Astrocyte (in vitro differentiated cells and primary cell): ENCODE measurements around the gene FHL3. TPM values are rescaled to one million over a fixed set of nuclear protein-coding genes. Genes with fewer than 3 reads are reported as not detected.
"Not testable (repeated sequence)": the region's sequence is repeated elsewhere in the genome, so short reads cannot be mapped to it uniquely, and the experiment has no call there.

Experiments used
- DNase-seq: peaks from one replicate; pipeline ENCODE4 v3.0.0-alpha.2; 2010; ENCODE audit warnings: low read depth
- FAIRE-seq: peaks from 2 replicates; lab custom pipeline; 2011; peaks lifted over from hg19 to GRCh38; lab: Jason Lieb, UNC
- H2AFZ ChIP-seq: 2 replicates; pipeline ENCODE4 v1.6.0; 2012; ENCODE audit warnings: low read depth, low read length, inconsistent platforms
- H3K27ac ChIP-seq: 2 replicates; pipeline ENCODE4 v1.5.1; 2011; ENCODE audit warnings: low read depth, low read length, inconsistent platforms
- H3K27me3 ChIP-seq: 2 replicates; pipeline ENCODE4 v1.6.0; 2011; ENCODE audit warnings: low read length, inconsistent platforms; ENCODE audit not compliant: insufficient read depth
- H3K36me3 ChIP-seq: 2 replicates; pipeline ENCODE4 v1.5.1; 2011; ENCODE audit warnings: low read length, inconsistent platforms; ENCODE audit not compliant: insufficient read depth
- H3K4me1 ChIP-seq: 2 replicates; pipeline ENCODE4 v1.5.1; 2011; ENCODE audit warnings: low read length, inconsistent platforms; ENCODE audit not compliant: insufficient read depth
- H3K4me2 ChIP-seq: 2 replicates; pipeline ENCODE4 v1.6.0; 2012; ENCODE audit warnings: low read length, inconsistent platforms
- H3K4me3 ChIP-seq: 2 replicates; pipeline ENCODE4 v1.5.1; 2011; ENCODE audit warnings: low read depth, mild to moderate bottlenecking, low read length, inconsistent platforms; ENCODE audit not compliant: insufficient read depth
- H3K79me2 ChIP-seq: 2 replicates; pipeline ENCODE4 v1.6.0; 2012; ENCODE audit warnings: mild to moderate bottlenecking, low read length, inconsistent platforms; ENCODE audit not compliant: insufficient read depth
- H3K9ac ChIP-seq: 2 replicates; pipeline ENCODE4 v1.6.0; 2012; ENCODE audit warnings: mild to moderate bottlenecking, low read length, inconsistent platforms
- H3K9me3 ChIP-seq: 2 replicates; pipeline ENCODE4 v1.5.1; 2012; ENCODE audit warnings: low read depth, mild to moderate bottlenecking, low read length, inconsistent platforms; ENCODE audit not compliant: insufficient read depth
- H4K20me1 ChIP-seq: 2 replicates; pipeline ENCODE4 v1.6.0; 2012; ENCODE audit warnings: low read length, inconsistent platforms; ENCODE audit not compliant: insufficient read depth
- H3K27ac Mint-ChIP-seq: one replicate; pipeline ENCODE4 v1.8.0; 2021; ENCODE audit warnings: mild to moderate bottlenecking, mixed read lengths; ENCODE audit not compliant: unreplicated experiment
- H3K27me3 Mint-ChIP-seq: one replicate; pipeline ENCODE4 v1.8.0; 2021; ENCODE audit warnings: low read depth, mixed read lengths; ENCODE audit not compliant: unreplicated experiment
- H3K36me3 Mint-ChIP-seq: one replicate; pipeline ENCODE4 v1.8.0; 2021; ENCODE audit warnings: low read depth, mixed read lengths; ENCODE audit not compliant: unreplicated experiment
- H3K4me1 Mint-ChIP-seq: one replicate; pipeline ENCODE4 v1.8.0; 2021; ENCODE audit warnings: low read depth, mixed read lengths; ENCODE audit not compliant: unreplicated experiment
- H3K4me3 Mint-ChIP-seq: one replicate; pipeline ENCODE4 v1.8.0; 2021; ENCODE audit warnings: mild to moderate bottlenecking, moderate library complexity, mixed read lengths; ENCODE audit not compliant: unreplicated experiment
- H3K9me3 Mint-ChIP-seq: one replicate; pipeline ENCODE4 v1.8.0; 2021; ENCODE audit warnings: mild to moderate bottlenecking, mixed read lengths; ENCODE audit not compliant: unreplicated experiment
- CTCF ChIP-seq: IDR thresholded peaks from 2 replicates; pipeline ENCODE4 v1.5.1; 2011; ENCODE audit warnings: low read depth, mild to moderate bottlenecking, inconsistent platforms, low read length, moderate library complexity; ENCODE audit not compliant: insufficient read depth
- EZH2 ChIP-seq: IDR thresholded peaks from 2 replicates; pipeline ENCODE4 v1.6.1; 2012; ENCODE audit warnings: mild to moderate bottlenecking, low read length, inconsistent platforms; ENCODE audit not compliant: insufficient read depth
- total RNA-seq: library from RNA; stranded (reverse); gene quantifications from 2 replicates; pipeline ENCODE4 v1.2.1, GENCODE V29; 2021

Gene FHL3
- total RNA-seq, 1 donor from 2014 or later, result 107 TPM

- Mint-ChIP-seq H3K27ac (no peak overlapping the region), H3K36me3 (peaks cover 8% of the 10 kb centered on the region), H3K27me3 (no peaks in the 10 kb centered on the region), H3K4me1 (no peaks in the 10 kb centered on the region), H3K9me3 (no peaks in the 10 kb centered on the region), H3K4me3 (no peak overlapping the region)
- Histone ChIP-seq H3K36me3 (peaks cover 44% of the 10 kb centered on the region), H2AFZ (no peak overlapping the region), H4K20me1 (peaks cover 21% of the 10 kb centered on the region), H3K4me2 (no peak overlapping the region), H3K4me3 (no peak overlapping the region), H3K27ac (no peak overlapping the region), H3K4me1 (no peaks in the 10 kb centered on the region), H3K9me3 (no peaks in the 10 kb centered on the region), H3K79me2 (no peaks in the 10 kb centered on the region), H3K27me3 (no peaks in the 10 kb centered on the region), H3K9ac (no peak overlapping the region)
- TF ChIP-seq CTCF (no peak), EZH2 (no peak)
- DNase-seq, result no peak
- no peak for FAIRE-seq
Observed at GRCh38 chr1:37965301-37965700, 40.0 kb downstream of the FHL3 start.

- not testable (repeated sequence) for H2AFZ ChIP-seq, H3K4me2 ChIP-seq, H3K27me3 ChIP-seq, H3K27me3 Mint-ChIP-seq, H3K9me3 Mint-ChIP-seq, FAIRE-seq, H3K4me3 Mint-ChIP-seq, H3K9me3 ChIP-seq, H3K4me1 Mint-ChIP-seq, H3K27ac Mint-ChIP-seq, H3K79me2 ChIP-seq, H3K4me1 ChIP-seq, H3K4me3 ChIP-seq, DNase-seq, H3K9ac ChIP-seq, H3K36me3 Mint-ChIP-seq, H3K27ac ChIP-seq
- H3K36me3 ChIP-seq, result peaks cover 44% of the 10 kb centered on the region
- H4K20me1 ChIP-seq, result peaks cover 11% of the 10 kb centered on the region
Observed at GRCh38 chr1:37964106-37964505, 41.2 kb downstream of the FHL3 start.

- Histone ChIP-seq H3K27ac (peak overlapping the region; percentile 72), H3K4me3 (no peak overlapping the region), H4K20me1 (peaks cover 5% of the 10 kb centered on the region), H3K79me2 (no peaks in the 10 kb centered on the region), H3K9ac (peak overlapping the region; percentile 32), H3K36me3 (peaks cover 41% of the 10 kb centered on the region), H2AFZ (no peak overlapping the region), H3K27me3 (no peaks in the 10 kb centered on the region), H3K4me1 (peaks cover 18% of the 10 kb centered on the region), H3K9me3 (no peaks in the 10 kb centered on the region), H3K4me2 (peak overlapping the region; percentile 58)
- TF ChIP-seq CTCF (no peak), EZH2 (no peak)
- Mint-ChIP-seq H3K27me3 (peaks cover 2% of the 10 kb centered on the region), H3K4me3 (peak overlapping the region; percentile 20), H3K4me1 (peaks cover 13% of the 10 kb centered on the region), H3K27ac (peak overlapping the region; percentile 97), H3K9me3 (no peaks in the 10 kb centered on the region), H3K36me3 (peaks cover 19% of the 10 kb centered on the region)
- peak; percentile 95 for DNase-seq
- FAIRE-seq, result peak; percentile 91
Observed at GRCh38 chr1:37958690-37959089, 46.6 kb downstream of the FHL3 start.
